GM18519 (cell line): ENCODE measurements around the gene ATP13A3.
"Not testable (repeated sequence)": the region's sequence is repeated elsewhere in the genome, so short reads cannot be mapped to it uniquely, and the experiment has no call there.

Experiments
- ATAC-seq: cut with Tn5 transposase; IDR thresholded peaks from one replicate; pipeline ENCODE4 v1.9.1; 2021; ENCODE audit warnings: mild to moderate bottlenecking, moderate library complexity; ENCODE audit not compliant: unreplicated experiment, low FRiP score

Gene ATP13A3

GRCh38 chr3:194503081-194503531 is 16.3 kb upstream of the ATP13A3 start:
- no peak for ATAC-seq

GRCh38 chr3:194500198-194500597 is 13.4 kb upstream of the ATP13A3 start:
- no peak for ATAC-seq

- not testable (repeated sequence) for ATAC-seq
Measured at GRCh38 chr3:194499516-194499915, 12.7 kb upstream of the ATP13A3 start.

- no peak for ATAC-seq
Measured at GRCh38 chr3:194497799-194498575, 11.2 kb upstream of the ATP13A3 start.

GRCh38 chr3:194496217-194496919 is 9.6 kb upstream of the ATP13A3 start:
- ATAC-seq: no peak

GRCh38 chr3:194494951-194495374 is 8.2 kb upstream of the ATP13A3 start:
- no peak for ATAC-seq

GRCh38 chr3:194493995-194494927 is 7.5 kb upstream of the ATP13A3 start:
- ATAC-seq: not testable (repeated sequence)

GRCh38 chr3:194492001-194492400 is 5.2 kb upstream of the ATP13A3 start:
- ATAC-seq: no peak

GRCh38 chr3:194489736-194490612 is 3.2 kb upstream of the ATP13A3 start:
- peak; percentile 31 for ATAC-seq

- no peak for ATAC-seq
Measured at GRCh38 chr3:194488055-194488742, 1.4 kb upstream of the ATP13A3 start.

- peak; percentile 20 for ATAC-seq
Measured at GRCh38 chr3:194487289-194488054, 670 bp upstream of the ATP13A3 start.

GRCh38 chr3:194485881-194486539 is 792 bp downstream of the ATP13A3 start:
- ATAC-seq: no peak

GRCh38 chr3:194485468-194485880 is 1.3 kb downstream of the ATP13A3 start:
- no peak for ATAC-seq

GRCh38 chr3:194484614-194485013 is 2.2 kb downstream of the ATP13A3 start:
- ATAC-seq: no peak

- no peak for ATAC-seq
Measured at GRCh38 chr3:194483850-194484249, 3.0 kb downstream of the ATP13A3 start.

- not testable (repeated sequence) for ATAC-seq
Measured at GRCh38 chr3:194482830-194483229, 4.0 kb downstream of the ATP13A3 start.

GRCh38 chr3:194482196-194482593 is 4.6 kb downstream of the ATP13A3 start:
- ATAC-seq: no peak
